Medulla oblongata (tissue), 1 donor: ENCODE results near the gene CD81.

ENCODE experiments used
- DNase-seq: peaks from one replicate; pipeline ENCODE4 v3.0.0-alpha.2; 2015; ENCODE audit errors: extremely low spot score

The CD81 gene

GRCh38 chr11:2404735-2405196 is 27.7 kb downstream of the CD81 start:
- no peak for DNase-seq

GRCh38 chr11:2406451-2406850 is 29.3 kb downstream of the CD81 start:
- DNase-seq, result no peak

- no peak for DNase-seq
Measured at GRCh38 chr11:2406878-2407410, 29.8 kb downstream of the CD81 start.

- DNase-seq, result no peak
Measured at GRCh38 chr11:2408671-2409070, 31.6 kb downstream of the CD81 start.

GRCh38 chr11:2409126-2409525 is 32.0 kb downstream of the CD81 start:
- no peak for DNase-seq

GRCh38 chr11:2409611-2410468 is 32.7 kb downstream of the CD81 start:
- DNase-seq, result no peak

GRCh38 chr11:2410616-2411015 is 33.5 kb downstream of the CD81 start:
- DNase-seq, result no peak

- no peak for DNase-seq
Measured at GRCh38 chr11:2411446-2412305, 34.6 kb downstream of the CD81 start.

- DNase-seq, result no peak
Measured at GRCh38 chr11:2412323-2412722, 35.2 kb downstream of the CD81 start.

GRCh38 chr11:2413742-2414579 is 36.9 kb downstream of the CD81 start:
- DNase-seq, result no peak

GRCh38 chr11:2414616-2415015 is 37.5 kb downstream of the CD81 start:
- no peak for DNase-seq

GRCh38 chr11:2415171-2415570 is 38.1 kb downstream of the CD81 start:
- DNase-seq, result no peak

- DNase-seq, result no peak
Measured at GRCh38 chr11:2415601-2416380, 38.7 kb downstream of the CD81 start.

- no peak for DNase-seq
Measured at GRCh38 chr11:2416765-2417164, 39.7 kb downstream of the CD81 start.

- DNase-seq, result no peak
Measured at GRCh38 chr11:2417856-2418692, 41.0 kb downstream of the CD81 start.

- DNase-seq, result no peak
Measured at GRCh38 chr11:2418693-2419360, 41.7 kb downstream of the CD81 start.

- DNase-seq, result peak; percentile 78
Measured at GRCh38 chr11:2419638-2420501, 42.8 kb downstream of the CD81 start.

GRCh38 chr11:2420502-2421225 is 43.6 kb downstream of the CD81 start:
- DNase-seq, result peak; percentile 82
